ENCODE results near the gene CCDC90B. TPM values are rescaled to one million over a fixed set of nuclear protein-coding genes. Genes with fewer than 3 reads are reported as not detected.

CCDC90B gene
- polyA plus RNA-seq, 1 of the 3 experiments (the other 2 are of a cell fraction): 47.9 TPM

DNA sequence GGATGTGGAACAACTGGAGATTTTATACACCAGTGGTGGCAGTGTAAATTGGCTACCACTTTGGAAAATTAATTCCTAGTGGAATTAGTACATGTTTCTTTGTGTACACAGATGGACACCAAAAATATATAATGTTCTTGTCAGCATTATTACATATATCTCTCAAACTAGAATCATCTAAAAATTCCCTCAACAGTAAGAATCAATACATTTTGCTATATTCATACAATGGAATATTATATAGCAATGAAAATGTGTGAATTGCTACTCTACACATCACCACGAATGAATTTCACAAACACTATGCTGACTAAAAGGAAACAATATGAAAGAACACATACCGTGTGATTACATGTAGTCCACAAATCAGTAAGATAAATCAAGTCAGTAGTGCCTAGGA lies 33.9 kb downstream of the CCDC90B start:
- Histone ChIP-seq H3K9me2 (no peaks in the 10 kb centered on the region), H2AFZ (ENCODE audit: low read depth) (no peak overlapping the region), H3K36me3 (replicated peaks in 1 of 2; ENCODE audit: control insufficient read depth in 1 of 2, insufficient read depth in 2 of 2, low read length in 1 of 2) (peaks cover 33 to 40% of the 10 kb centered on the region in 2 experiments), H3K9me3 (no peaks in the 10 kb centered on the region), H3K27ac (ENCODE audit: low read depth in 2 of 2, low read length in 1 of 2) (no peak overlapping the region), H3F3A (replicated peaks; ENCODE audit: insufficient read depth) (peaks cover 10% of the 10 kb centered on the region), H3K4me3 (ENCODE audit: low read depth in 2 of 2, low read length in 1 of 2) (no peak overlapping the region), H4K20me1 (ENCODE audit: insufficient read depth) (no peaks in the 10 kb centered on the region), H3K4me1 (ENCODE audit: control insufficient read depth in 1 of 2, insufficient read depth in 2 of 2, low read depth in 1 of 2, low read length in 1 of 2) (0 out of 4 replicates have a peak, but pooled peaks cover 0 to 3% of the 10 kb centered on the region in 2 experiments), H3K27me3 (ENCODE audit: insufficient read depth) (no peaks in the 10 kb centered on the region), H3K79me2 (ENCODE audit: insufficient read depth) (no peaks in the 10 kb centered on the region), H3K4me2 (no peak overlapping the region), H3K9ac (no peak overlapping the region)
- CTCF ChIA-PET: interaction anchor here (0.9 to 1.2 kb wide), 3 partner anchors 8 to 576 kb away, joined by 3 to 5 read pairs (median 4); no protein-coding TSS in a partner anchor
- WGBS (ENCODE audit: low lambda C conversion rate): 91% methylated on average over 2 of the region's 2 CpGs
- no peak for TF ChIP-seq JUND (IDR thresholded peaks at IDR 0.05)
- TF ChIP-seq, protein P1, sequence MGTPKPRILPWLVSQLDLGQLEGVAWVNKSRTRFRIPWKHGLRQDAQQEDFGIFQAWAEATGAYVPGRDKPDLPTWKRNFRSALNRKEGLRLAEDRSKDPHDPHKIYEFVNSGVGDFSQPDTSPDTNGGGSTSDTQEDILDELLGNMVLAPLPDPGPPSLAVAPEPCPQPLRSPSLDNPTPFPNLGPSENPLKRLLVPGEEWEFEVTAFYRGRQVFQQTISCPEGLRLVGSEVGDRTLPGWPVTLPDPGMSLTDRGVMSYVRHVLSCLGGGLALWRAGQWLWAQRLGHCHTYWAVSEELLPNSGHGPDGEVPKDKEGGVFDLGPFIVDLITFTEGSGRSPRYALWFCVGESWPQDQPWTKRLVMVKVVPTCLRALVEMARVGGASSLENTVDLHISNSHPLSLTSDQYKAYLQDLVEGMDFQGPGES (IDR thresholded peaks at IDR 0.05; ENCODE audit: low read depth, low read length): no peak
- TF ChIP-seq RAD21 (IDR thresholded peaks at IDR 0.05; ENCODE audit: low read length): no peak
- TF ChIP-seq YY1 (IDR thresholded peaks at IDR 0.05; ENCODE audit: low read depth): no peak
- TF ChIP-seq, protein P2, sequence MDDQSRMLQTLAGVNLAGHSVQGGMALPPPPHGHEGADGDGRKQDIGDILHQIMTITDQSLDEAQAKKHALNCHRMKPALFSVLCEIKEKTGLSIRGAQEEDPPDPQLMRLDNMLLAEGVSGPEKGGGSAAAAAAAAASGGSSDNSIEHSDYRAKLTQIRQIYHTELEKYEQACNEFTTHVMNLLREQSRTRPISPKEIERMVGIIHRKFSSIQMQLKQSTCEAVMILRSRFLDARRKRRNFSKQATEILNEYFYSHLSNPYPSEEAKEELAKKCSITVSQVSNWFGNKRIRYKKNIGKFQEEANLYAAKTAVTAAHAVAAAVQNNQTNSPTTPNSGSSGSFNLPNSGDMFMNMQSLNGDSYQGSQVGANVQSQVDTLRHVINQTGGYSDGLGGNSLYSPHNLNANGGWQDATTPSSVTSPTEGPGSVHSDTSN (IDR thresholded peaks at IDR 0.05): no peak
- no peak for TF ChIP-seq RCOR1 (IDR thresholded peaks at IDR 0.05; ENCODE audit: low read length)
- TF ChIP-seq, protein P3, sequence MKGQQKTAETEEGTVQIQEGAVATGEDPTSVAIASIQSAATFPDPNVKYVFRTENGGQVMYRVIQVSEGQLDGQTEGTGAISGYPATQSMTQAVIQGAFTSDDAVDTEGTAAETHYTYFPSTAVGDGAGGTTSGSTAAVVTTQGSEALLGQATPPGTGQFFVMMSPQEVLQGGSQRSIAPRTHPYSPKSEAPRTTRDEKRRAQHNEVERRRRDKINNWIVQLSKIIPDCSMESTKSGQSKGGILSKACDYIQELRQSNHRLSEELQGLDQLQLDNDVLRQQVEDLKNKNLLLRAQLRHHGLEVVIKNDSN (IDR thresholded peaks at IDR 0.05; ENCODE audit: borderline replicate concordance, low read depth): no peak
- no peak for TF ChIP-seq TEAD4 (IDR thresholded peaks at IDR 0.05; ENCODE audit: borderline replicate concordance, insufficient read depth)
- TF ChIP-seq TCF12 (IDR thresholded peaks at IDR 0.05): no peak
- TF ChIP-seq POLR2AphosphoS5 (IDR thresholded peaks at IDR 0.05; ENCODE audit: low read depth, low read length): no peak
- TF ChIP-seq, protein P4, sequence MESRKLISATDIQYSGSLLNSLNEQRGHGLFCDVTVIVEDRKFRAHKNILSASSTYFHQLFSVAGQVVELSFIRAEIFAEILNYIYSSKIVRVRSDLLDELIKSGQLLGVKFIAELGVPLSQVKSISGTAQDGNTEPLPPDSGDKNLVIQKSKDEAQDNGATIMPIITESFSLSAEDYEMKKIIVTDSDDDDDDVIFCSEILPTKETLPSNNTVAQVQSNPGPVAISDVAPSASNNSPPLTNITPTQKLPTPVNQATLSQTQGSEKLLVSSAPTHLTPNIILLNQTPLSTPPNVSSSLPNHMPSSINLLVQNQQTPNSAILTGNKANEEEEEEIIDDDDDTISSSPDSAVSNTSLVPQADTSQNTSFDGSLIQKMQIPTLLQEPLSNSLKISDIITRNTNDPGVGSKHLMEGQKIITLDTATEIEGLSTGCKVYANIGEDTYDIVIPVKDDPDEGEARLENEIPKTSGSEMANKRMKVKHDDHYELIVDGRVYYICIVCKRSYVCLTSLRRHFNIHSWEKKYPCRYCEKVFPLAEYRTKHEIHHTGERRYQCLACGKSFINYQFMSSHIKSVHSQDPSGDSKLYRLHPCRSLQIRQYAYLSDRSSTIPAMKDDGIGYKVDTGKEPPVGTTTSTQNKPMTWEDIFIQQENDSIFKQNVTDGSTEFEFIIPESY (IDR thresholded peaks at IDR 0.05; ENCODE audit: borderline replicate concordance, low read depth): no peak
- no peak for TF ChIP-seq RXRA (IDR thresholded peaks at IDR 0.05; ENCODE audit: borderline replicate concordance, low read depth)
- no peak for TF ChIP-seq SMC3 (IDR thresholded peaks at IDR 0.05; ENCODE audit: low read depth, low read length)
- TF ChIP-seq MXI1 (IDR thresholded peaks at IDR 0.05; ENCODE audit: low read depth, low read length): no peak
- POLR2A ChIA-PET: no interaction called here
- no peak for DNase-seq

Measured in SK-N-SH (cell line).